Loucy (cell line): ENCODE measurements around the gene UTRN.

ENCODE experiments used
- CTCF ChIP-seq: fragments of 200-600 bp; sonication (generic); conservative IDR thresholded peaks from 2 replicates; pipeline ENCODE4 v1.5.1; 2014; ENCODE audit warnings: mild to moderate bottlenecking, antibody characterized with exemption, low read length
- EZH2phosphoT487 ChIP-seq: fragments of 200-600 bp; IDR thresholded peaks from 2 replicates; pipeline ENCODE4 v1.6.1; 2018; ENCODE audit warnings: antibody characterized with exemption, mild to moderate bottlenecking, moderate library complexity, borderline replicate concordance

- TF ChIP-seq EZH2phosphoT487 (no peak), CTCF (no peak)
Observed at GRCh38 chr6:144265061-144265357, 20.1 kb upstream of the UTRN start.
